ENCODE measurements around the gene ELFN1.

DNA sequence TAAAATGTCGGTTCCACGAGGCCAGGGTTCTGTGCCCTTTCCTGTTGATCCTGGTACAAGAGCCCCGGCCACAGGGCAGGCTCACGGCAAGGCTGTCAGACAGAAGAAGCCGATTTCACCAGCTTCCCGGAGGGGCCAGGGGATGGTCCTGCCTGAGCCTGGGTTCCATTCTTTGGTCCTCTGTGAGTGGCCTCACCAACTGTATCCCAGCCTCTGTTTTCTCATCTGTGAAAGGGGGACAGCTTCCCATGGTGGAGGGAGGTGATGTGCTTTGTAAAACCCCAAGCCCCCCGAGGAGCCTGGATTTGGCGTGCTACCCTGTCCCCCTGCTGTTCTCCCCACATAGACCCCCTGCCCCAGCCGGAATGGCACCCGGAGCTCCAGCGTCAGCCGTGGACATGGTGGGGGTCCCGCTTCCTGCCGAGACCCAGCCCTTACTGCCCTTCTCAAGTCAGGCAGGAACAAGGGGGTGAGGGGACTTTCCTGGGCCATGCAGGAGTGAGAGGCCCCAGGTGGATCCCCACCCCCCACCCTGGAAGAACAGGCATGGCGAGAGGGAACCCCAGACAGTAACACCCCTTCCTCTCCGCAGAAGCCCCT, 28.3 kb upstream of the ELFN1 start:
- TF ChIP-seq, protein P1, sequence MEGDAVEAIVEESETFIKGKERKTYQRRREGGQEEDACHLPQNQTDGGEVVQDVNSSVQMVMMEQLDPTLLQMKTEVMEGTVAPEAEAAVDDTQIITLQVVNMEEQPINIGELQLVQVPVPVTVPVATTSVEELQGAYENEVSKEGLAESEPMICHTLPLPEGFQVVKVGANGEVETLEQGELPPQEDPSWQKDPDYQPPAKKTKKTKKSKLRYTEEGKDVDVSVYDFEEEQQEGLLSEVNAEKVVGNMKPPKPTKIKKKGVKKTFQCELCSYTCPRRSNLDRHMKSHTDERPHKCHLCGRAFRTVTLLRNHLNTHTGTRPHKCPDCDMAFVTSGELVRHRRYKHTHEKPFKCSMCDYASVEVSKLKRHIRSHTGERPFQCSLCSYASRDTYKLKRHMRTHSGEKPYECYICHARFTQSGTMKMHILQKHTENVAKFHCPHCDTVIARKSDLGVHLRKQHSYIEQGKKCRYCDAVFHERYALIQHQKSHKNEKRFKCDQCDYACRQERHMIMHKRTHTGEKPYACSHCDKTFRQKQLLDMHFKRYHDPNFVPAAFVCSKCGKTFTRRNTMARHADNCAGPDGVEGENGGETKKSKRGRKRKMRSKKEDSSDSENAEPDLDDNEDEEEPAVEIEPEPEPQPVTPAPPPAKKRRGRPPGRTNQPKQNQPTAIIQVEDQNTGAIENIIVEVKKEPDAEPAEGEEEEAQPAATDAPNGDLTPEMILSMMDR (IDR thresholded peaks at IDR 0.05) = no peak
- TF ChIP-seq POLR2A (IDR thresholded peaks at IDR 0.05) (no peak), EP300 (IDR thresholded peaks at IDR 0.05) (no peak), POLR2AphosphoS5 (IDR thresholded peaks at IDR 0.05) (no peak)
